Measurements from ENCODE around the gene SOX10. TPM values are rescaled to one million over a fixed set of nuclear protein-coding genes. Genes with fewer than 3 reads are reported as not detected.

SOX10 gene
- total RNA-seq, 1 experiment from 2014 or later = not detected

DNA sequence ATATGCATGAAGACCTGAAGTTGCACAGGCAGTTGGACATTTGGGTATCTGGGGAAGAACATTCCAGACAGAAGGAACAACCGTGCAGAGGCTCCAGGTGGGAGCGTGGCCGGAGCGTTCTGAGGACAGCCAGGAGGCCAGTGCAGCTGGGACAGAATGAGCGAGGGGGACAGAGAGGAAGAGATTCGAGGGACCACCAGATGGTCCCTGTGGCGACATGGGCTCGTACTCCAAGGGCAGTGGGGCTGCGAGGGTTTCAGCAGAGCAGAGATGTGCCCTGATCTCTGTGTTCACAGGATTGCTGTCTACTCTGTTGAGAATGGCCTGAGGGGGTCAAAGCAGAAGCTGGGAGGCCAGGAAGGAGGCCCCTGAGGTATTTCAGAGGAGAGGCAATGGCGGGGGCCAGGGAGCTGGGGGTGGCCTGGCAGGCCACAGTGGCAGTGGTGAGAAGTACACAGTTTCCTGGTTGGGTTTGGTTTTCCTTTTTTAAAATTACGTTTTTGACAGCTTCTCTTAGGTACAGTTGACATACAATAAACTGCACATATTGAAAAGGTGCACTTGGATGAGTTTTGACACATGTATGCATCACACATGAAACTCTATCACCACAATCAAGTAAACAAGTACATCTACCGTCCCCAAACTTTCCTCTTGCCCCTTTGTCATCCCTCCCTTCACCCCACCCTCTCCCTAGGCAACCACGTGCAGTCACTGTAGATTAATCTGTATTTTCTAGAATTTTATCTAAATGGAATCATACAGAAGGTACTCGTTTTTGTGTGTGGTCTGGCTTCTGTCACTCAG, 24.8 kb upstream of the SOX10 start:
- Histone ChIP-seq H3K9ac (ENCODE audit: low read length) (no peak overlapping the region), H2AFZ (ENCODE audit: low read depth, low read length, poor library complexity, severe bottlenecking) (no peak overlapping the region), H3K4me2 (ENCODE audit: low read length) (no peak overlapping the region), H3K27me3 (ENCODE audit: insufficient read depth, low read length) (no peaks in the 10 kb centered on the region), H3K36me3 (ENCODE audit: control insufficient read depth in 1 of 2, insufficient read depth in 2 of 2, low read length in 2 of 2) (no peaks in the 10 kb centered on the region), H3K79me2 (ENCODE audit: insufficient read depth, low read length) (no peaks in the 10 kb centered on the region), H3K9me3 (ENCODE audit: control insufficient read depth in 1 of 2, insufficient read depth in 1 of 2, low read depth in 1 of 2, low read length in 2 of 2) (no peaks in the 10 kb centered on the region), H3K27ac (ENCODE audit: low read depth, low read length) (no peak overlapping the region), H3K4me3 (replicated peaks in 1 of 2; ENCODE audit: low read depth in 1 of 2, low read length in 2 of 2) (no peak overlapping the region), H3K9me2 (ENCODE audit: insufficient read depth) (no peaks in the 10 kb centered on the region), H4K20me1 (ENCODE audit: insufficient read depth) (no peaks in the 10 kb centered on the region), H3K4me1 (ENCODE audit: control insufficient read depth in 1 of 2, insufficient read depth in 2 of 2, low read length in 2 of 2) (peaks cover 0 to 11% of the 10 kb centered on the region in 2 experiments; a peak in 1 of 4 replicates)
- no TSS peak for BruUV-seq (replicated peaks)
- DNase-seq (ENCODE audit: low read depth, low spot score) (no peak), ATAC-seq (no peak)
- ChIA-PET POLR2A (interaction anchor here (0.6 kb wide), 1 partner anchor 208 kb away, joined by 3 read pairs; no protein-coding TSS in a partner anchor), CTCF (no interaction called here), RAD21 (ENCODE audit: low non-redundant PET in 1 of 2, low total read pairs in 2 of 2, uncharacterized antibody in 2 of 2, unreplicated experiment in 2 of 2) (no interaction called here)
- TF ChIP-seq ELF1 (IDR thresholded peaks at IDR 0.05; ENCODE audit: borderline replicate concordance, low read depth) (no peak), FOSL1 (IDR thresholded peaks at IDR 0.05; ENCODE audit: low read depth) (no peak), TCF7L2 (IDR thresholded peaks at IDR 0.05; ENCODE audit: borderline replicate concordance, extremely low read depth, insufficient read depth, insufficient read length) (no peak), EZH2phosphoT487 (IDR thresholded peaks at IDR 0.05; ENCODE audit: borderline replicate concordance) (no peak), JUND (IDR thresholded peaks at IDR 0.05) (no peak), POLR2AphosphoS5 (IDR thresholded peaks at IDR 0.05; ENCODE audit: low read depth, low read length) (no peak), YY1 (IDR thresholded peaks at IDR 0.05; ENCODE audit: extremely low read depth, insufficient replicate concordance, low read depth, low read length) (no peak), CBX3 (IDR thresholded peaks at IDR 0.05; ENCODE audit: low read depth) (no peak), EZH2 (IDR thresholded peaks at IDR 0.05) (no peak), SRF (IDR thresholded peaks at IDR 0.05; ENCODE audit: low read depth) (no peak), CEBPB (IDR thresholded peaks at IDR 0.05; ENCODE audit: low read depth) (no peak), SIN3A (IDR thresholded peaks at IDR 0.05; ENCODE audit: low read depth) (no peak)
- TF ChIP-seq, protein P1, sequence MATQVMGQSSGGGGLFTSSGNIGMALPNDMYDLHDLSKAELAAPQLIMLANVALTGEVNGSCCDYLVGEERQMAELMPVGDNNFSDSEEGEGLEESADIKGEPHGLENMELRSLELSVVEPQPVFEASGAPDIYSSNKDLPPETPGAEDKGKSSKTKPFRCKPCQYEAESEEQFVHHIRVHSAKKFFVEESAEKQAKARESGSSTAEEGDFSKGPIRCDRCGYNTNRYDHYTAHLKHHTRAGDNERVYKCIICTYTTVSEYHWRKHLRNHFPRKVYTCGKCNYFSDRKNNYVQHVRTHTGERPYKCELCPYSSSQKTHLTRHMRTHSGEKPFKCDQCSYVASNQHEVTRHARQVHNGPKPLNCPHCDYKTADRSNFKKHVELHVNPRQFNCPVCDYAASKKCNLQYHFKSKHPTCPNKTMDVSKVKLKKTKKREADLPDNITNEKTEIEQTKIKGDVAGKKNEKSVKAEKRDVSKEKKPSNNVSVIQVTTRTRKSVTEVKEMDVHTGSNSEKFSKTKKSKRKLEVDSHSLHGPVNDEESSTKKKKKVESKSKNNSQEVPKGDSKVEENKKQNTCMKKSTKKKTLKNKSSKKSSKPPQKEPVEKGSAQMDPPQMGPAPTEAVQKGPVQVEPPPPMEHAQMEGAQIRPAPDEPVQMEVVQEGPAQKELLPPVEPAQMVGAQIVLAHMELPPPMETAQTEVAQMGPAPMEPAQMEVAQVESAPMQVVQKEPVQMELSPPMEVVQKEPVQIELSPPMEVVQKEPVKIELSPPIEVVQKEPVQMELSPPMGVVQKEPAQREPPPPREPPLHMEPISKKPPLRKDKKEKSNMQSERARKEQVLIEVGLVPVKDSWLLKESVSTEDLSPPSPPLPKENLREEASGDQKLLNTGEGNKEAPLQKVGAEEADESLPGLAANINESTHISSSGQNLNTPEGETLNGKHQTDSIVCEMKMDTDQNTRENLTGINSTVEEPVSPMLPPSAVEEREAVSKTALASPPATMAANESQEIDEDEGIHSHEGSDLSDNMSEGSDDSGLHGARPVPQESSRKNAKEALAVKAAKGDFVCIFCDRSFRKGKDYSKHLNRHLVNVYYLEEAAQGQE (IDR thresholded peaks at IDR 0.05; ENCODE audit: low read depth) = no peak
- TF ChIP-seq, protein P2, sequence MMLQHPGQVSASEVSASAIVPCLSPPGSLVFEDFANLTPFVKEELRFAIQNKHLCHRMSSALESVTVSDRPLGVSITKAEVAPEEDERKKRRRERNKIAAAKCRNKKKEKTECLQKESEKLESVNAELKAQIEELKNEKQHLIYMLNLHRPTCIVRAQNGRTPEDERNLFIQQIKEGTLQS (IDR thresholded peaks at IDR 0.05) = no peak
- TF ChIP-seq, protein P3, sequence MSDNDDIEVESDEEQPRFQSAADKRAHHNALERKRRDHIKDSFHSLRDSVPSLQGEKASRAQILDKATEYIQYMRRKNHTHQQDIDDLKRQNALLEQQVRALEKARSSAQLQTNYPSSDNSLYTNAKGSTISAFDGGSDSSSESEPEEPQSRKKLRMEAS (IDR thresholded peaks at IDR 0.05) = no peak
- intact Hi-C loops (cut with micrococcal nuclease) = no loop called here
